ENCODE data around the gene CD244. TPM values are rescaled to one million over a fixed set of nuclear protein-coding genes. Genes with fewer than 3 reads are reported as not detected.

Gene CD244
- total and polyA plus RNA-seq, 2 donors (not counting 3 experiments of a cell fraction or from before 2014, with no cell fraction given) = not detected

DNA sequence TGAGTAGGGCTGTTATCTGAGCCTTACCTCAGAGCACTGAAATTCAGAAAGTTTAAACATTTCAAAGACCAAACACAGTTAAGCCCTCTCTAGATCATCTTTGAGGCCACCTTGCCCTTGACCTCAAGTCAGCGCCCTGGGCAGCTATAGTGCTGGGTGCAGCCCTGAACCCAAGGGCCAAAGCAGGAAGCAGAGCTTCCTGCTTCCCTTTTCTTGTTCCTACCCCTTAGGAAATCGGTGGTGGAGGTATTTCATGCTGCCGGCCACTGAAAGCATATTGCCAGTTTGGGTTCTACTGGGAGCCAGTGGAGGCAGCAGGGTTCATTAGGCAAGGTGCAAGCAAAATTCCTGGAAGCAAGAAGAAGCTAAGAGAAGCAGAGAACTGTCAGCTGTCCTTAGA lies 26.1 kb downstream of the CD244 start:
- DNase-seq (ENCODE audit: low read depth, low spot score) (no peak), FAIRE-seq (no peak)
- Histone ChIP-seq H3K27ac (ENCODE audit: insufficient read depth, low read depth, low read length) (no peak overlapping the region), H4K20me1 (replicated peaks; ENCODE audit: control insufficient read depth, extremely low read depth, insufficient read depth, low read length) (no peaks in the 10 kb centered on the region), H3K79me2 (ENCODE audit: control insufficient read depth, insufficient read depth, low read length) (no peaks in the 10 kb centered on the region), H3K27me3 (ENCODE audit: control insufficient read depth in 2 of 2, insufficient read depth in 2 of 2, low read length in 2 of 2) (no peaks in the 10 kb centered on the region), H2AFZ (ENCODE audit: low read depth, low read length) (no peak overlapping the region), H3K9me1 (replicated peaks; ENCODE audit: control insufficient read depth, extremely low read depth, insufficient read depth, low read length) (no peaks in the 10 kb centered on the region), H3K4me1 (ENCODE audit: control insufficient read depth, extremely low read depth, insufficient read depth, low read length) (no peaks in the 10 kb centered on the region), H3K4me2 (ENCODE audit: insufficient read depth, low read length) (no peak overlapping the region), H3K9ac (replicated peaks; ENCODE audit: extremely low read depth, insufficient read depth, low read length) (no peak overlapping the region), H3K4me3 (replicated peaks in 1 of 3; ENCODE audit: insufficient read depth in 1 of 3, low read depth in 1 of 3, low read length in 3 of 3) (no peak overlapping the region), H3K9me3 (replicated peaks; ENCODE audit: control insufficient read depth, insufficient read depth, low read length) (no peaks in the 10 kb centered on the region), H3K36me3 (ENCODE audit: control insufficient read depth in 2 of 2, extremely low read depth in 1 of 2, insufficient read depth in 2 of 2, low read length in 2 of 2) (no peaks in the 10 kb centered on the region)
- intact Hi-C loops (cut with micrococcal nuclease) = no loop called here
- dilution Hi-C loops (cut with MboI; ENCODE audit: extremely low pct_ligation_motif_present, low sequenced_read_pairs) = no loop called here
- TF ChIP-seq GATA2 (IDR thresholded peaks at IDR 0.05; ENCODE audit: insufficient read depth, insufficient read length, low read depth, low read length) = no peak
- no peak for TF ChIP-seq POLR2AphosphoS5 (IDR thresholded peaks at IDR 0.05; ENCODE audit: insufficient read depth, low read depth, low read length)
- no peak for TF ChIP-seq EZH2 (IDR thresholded peaks at IDR 0.05; ENCODE audit: borderline replicate concordance, low read depth, low read length, severe bottlenecking)
- TF ChIP-seq MAX (IDR thresholded peaks at IDR 0.05; ENCODE audit: insufficient read depth, insufficient read length) = no peak
- no peak for TF ChIP-seq FOS (IDR thresholded peaks at IDR 0.05; ENCODE audit: borderline replicate concordance, insufficient read depth, low read length)
- TF ChIP-seq MYC (IDR thresholded peaks at IDR 0.05; ENCODE audit: low read depth, low read length) = no peak
- TF ChIP-seq POLR2A (IDR thresholded peaks at IDR 0.05; ENCODE audit: low read depth, low read length) = no peak
- TF ChIP-seq, protein P1, sequence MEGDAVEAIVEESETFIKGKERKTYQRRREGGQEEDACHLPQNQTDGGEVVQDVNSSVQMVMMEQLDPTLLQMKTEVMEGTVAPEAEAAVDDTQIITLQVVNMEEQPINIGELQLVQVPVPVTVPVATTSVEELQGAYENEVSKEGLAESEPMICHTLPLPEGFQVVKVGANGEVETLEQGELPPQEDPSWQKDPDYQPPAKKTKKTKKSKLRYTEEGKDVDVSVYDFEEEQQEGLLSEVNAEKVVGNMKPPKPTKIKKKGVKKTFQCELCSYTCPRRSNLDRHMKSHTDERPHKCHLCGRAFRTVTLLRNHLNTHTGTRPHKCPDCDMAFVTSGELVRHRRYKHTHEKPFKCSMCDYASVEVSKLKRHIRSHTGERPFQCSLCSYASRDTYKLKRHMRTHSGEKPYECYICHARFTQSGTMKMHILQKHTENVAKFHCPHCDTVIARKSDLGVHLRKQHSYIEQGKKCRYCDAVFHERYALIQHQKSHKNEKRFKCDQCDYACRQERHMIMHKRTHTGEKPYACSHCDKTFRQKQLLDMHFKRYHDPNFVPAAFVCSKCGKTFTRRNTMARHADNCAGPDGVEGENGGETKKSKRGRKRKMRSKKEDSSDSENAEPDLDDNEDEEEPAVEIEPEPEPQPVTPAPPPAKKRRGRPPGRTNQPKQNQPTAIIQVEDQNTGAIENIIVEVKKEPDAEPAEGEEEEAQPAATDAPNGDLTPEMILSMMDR (IDR thresholded peaks at IDR 0.05; ENCODE audit: extremely low read depth in 1 of 2, insufficient read depth in 1 of 2, low read depth in 1 of 2, low read length in 2 of 2) = no peak
- TF ChIP-seq JUN (IDR thresholded peaks at IDR 0.05; ENCODE audit: borderline replicate concordance, insufficient read depth, insufficient read length, low read depth) = no peak
- BruUV-seq (replicated peaks) = no TSS peak
- CTCF ChIA-PET = interaction anchor here (1.1 to 5.3 kb wide), 7 partner anchors 10 to 303 kb away, joined by 3 to 57 read pairs (median 5); partner anchors contain the start of genes DEDD, ITLN2 and KLHDC9
- POLR2A ChIA-PET = interaction anchor here (0.6 kb wide), 1 partner anchor 72 kb away, joined by 3 read pairs; no protein-coding TSS in a partner anchor

Data from endothelial cell of umbilical vein (primary cell).